Gastrocnemius medialis (tissue), 4 donors: ENCODE measurements around the gene KRTAP22-1.

Experiments
- CTCF ChIP-seq, 5 experiments: fragments of 450-650 bp in 3 of 5; fragments of 200-600 bp in 2 of 5; sonication (generic) in 2 of 5; IDR thresholded peaks in 4 of 5; conservative IDR thresholded peaks in 1 of 5; 1 replicate in 4 of 5; 2 replicates in 1 of 5; pipeline ENCODE4 v1.5.1; 2016 to 2019; ENCODE audit warnings: antibody characterized with exemption in 5 of 5, mild to moderate bottlenecking in 3 of 5, moderate library complexity in 3 of 5
- POLR2A ChIP-seq, 2 donors: fragments of 450-650 bp; IDR thresholded peaks; one replicate each; pipeline ENCODE4 v1.6.1; 2017; ENCODE audit warnings: antibody characterized with exemption in 2 of 2, mild to moderate bottlenecking in 2 of 2, moderate library complexity in 2 of 2

- TF ChIP-seq CTCF (IDR thresholded peaks at IDR 0.05 in 4 of 5, conservative IDR thresholded peaks at IDR 0.05 in 1 of 5): no peak
- no peak for TF ChIP-seq POLR2A (IDR thresholded peaks at IDR 0.05)
These were observed 28.3 kb downstream of the KRTAP22-1 start for GRCh38 chr21:30629200-30629599.
